Measurements from ENCODE around the gene MZT2B.
"Not testable (repeated sequence)": the region's sequence is repeated elsewhere in the genome, so short reads cannot be mapped to it uniquely, and the experiment has no call there.

DNA sequence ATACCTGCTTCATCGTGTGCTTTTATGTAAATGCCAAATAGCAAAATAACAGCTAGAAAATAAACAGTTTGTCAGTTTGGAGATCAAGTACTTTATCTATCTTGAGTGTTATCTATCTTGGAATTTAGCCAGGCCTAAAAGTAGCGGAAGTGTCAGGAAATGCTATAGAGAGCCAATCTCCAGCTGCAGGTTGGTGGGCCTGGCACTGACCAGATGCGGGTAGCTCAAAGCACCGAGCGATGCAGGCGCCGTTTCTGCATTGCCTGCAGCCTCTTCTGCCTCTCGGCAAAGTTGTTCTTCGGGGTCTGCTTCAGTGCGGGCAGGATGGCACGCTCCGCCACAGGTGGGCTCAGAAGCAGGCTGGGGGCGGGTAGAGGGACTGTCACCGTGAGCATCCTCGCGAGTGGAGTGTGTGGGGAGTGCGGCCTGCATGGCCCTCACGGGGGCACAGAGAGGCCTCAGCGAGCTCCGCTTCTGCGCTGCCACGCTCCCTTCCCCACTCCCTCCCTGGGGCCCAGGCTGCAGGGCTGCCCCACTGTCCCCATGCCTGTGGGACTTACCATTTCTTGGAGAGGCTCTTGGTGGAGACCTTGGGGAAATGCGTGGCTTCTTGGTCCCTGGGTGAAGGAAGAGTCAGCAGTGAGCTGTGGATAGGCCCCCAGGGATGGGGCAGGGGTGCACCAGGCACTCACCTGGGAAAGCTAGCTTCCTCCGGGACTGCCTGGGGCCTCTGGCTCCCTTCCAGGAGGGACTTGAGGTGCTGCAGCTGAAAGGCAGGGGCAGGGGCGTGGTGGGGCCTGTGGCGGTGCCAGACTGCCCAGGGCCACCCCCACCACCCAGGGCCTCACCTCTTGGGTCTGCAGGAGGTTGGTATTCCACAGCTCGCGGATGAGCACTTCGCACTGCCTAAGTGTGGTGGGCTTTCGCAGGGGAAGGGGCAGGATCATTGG lies 42.5 kb upstream of the MZT2B start:
- TF ChIP-seq CTCF, POLR2A (IDR thresholded peaks at IDR 0.05): not testable (repeated sequence)
